Thymus (tissue), 11 donors: ENCODE data around the gene FERMT3. TPM values are rescaled to one million over a fixed set of nuclear protein-coding genes. Genes with fewer than 3 reads are reported as not detected.

Source experiments
- DNase-seq, 9 donors: peaks; one replicate each; pipeline ENCODE4 v3.0.0-alpha.2; 2013; ENCODE audit warnings: low spot score in 9 of 9, low read depth in 6 of 9, missing footprints in 1 of 9
- H3K27ac ChIP-seq, 2 donors: one replicate each; pipeline ENCODE4 v1.5.1; 2013; ENCODE audit warnings: control low read depth in 1 of 2, low read depth in 1 of 2, low read length in 1 of 2, mild to moderate bottlenecking in 1 of 2, moderate library complexity in 1 of 2
- H3K27me3 ChIP-seq, 2 donors: one replicate each; pipeline ENCODE4 v1.5.1; 2013; ENCODE audit warnings: low read length in 1 of 2; ENCODE audit not compliant: control insufficient read depth in 2 of 2, insufficient read depth in 1 of 2
- H3K36me3 ChIP-seq, 2 donors: one replicate each; pipeline ENCODE4 v1.5.1; 2013; ENCODE audit warnings: low read length in 1 of 2, mild to moderate bottlenecking in 1 of 2, moderate library complexity in 1 of 2; ENCODE audit not compliant: control insufficient read depth in 2 of 2, insufficient read depth in 2 of 2
- H3K4me1 ChIP-seq, 2 donors: one replicate each; pipeline ENCODE4 v1.5.1; 2013; ENCODE audit warnings: low read length in 2 of 2; ENCODE audit not compliant: control insufficient read depth in 2 of 2, insufficient read depth in 2 of 2
- H3K4me3 ChIP-seq, 2 donors: one replicate each; pipeline ENCODE4 v1.5.1; 2013; ENCODE audit warnings: low read length in 2 of 2, control low read depth in 1 of 2, mild to moderate bottlenecking in 1 of 2
- H3K9me3 ChIP-seq, 2 donors: one replicate each; pipeline ENCODE4 v1.5.1; 2013; ENCODE audit warnings: low read length in 1 of 2, mild to moderate bottlenecking in 1 of 2; ENCODE audit not compliant: control insufficient read depth in 2 of 2, insufficient read depth in 1 of 2
- WGBS: extraction: QIAGEN DNeasy Blood & Tissue Kit; methylation state at CpG from one replicate; pipeline ENCODE4 v1.1.7; 2013; 5-methylcytosine and 5-hydroxymethylcytosine counted together
- polyA plus RNA-seq: library from polyadenylated mRNA; stranded (reverse); fragments of 200-250 nt; gene quantifications from one replicate; pipeline ENCODE4 v1.2.3, GENCODE V29; 2013
- total RNA-seq: library from RNA; stranded (reverse); fragments of 120-200 nt; gene quantifications from one replicate; pipeline ENCODE4 v1.2.4, GENCODE V29; 2013
- donor health status: healthy.

The FERMT3 gene
- total and polyA plus RNA-seq, 2 donors: 74.5 to 91.0 TPM

- H3K4me1 ChIP-seq: peaks cover 13 to 76% of the 10 kb centered on the region in 2 donors
- peaks cover 0 to 3% of the 10 kb centered on the region in 2 donors for H3K9me3 ChIP-seq
- no peak for DNase-seq
- H3K27ac ChIP-seq: no peak overlapping the region
- peaks cover 6 to 19% of the 10 kb centered on the region in 2 donors for H3K36me3 ChIP-seq
- 96% methylated on average over 12 of the region's 12 CpGs for WGBS
- H3K27me3 ChIP-seq: peaks cover 0 to 12% of the 10 kb centered on the region in 2 donors
- H3K4me3 ChIP-seq: peak overlapping the region; percentile 46 to 72
Measured at GRCh38 chr11:64235437-64236161, 29.1 kb downstream of the FERMT3 start.

GRCh38 chr11:64237484-64237951 is 31.0 kb downstream of the FERMT3 start:
- Histone ChIP-seq H3K27ac (peak overlapping the region; percentile 50 to 99), H3K9me3 (peaks cover 0 to 9% of the 10 kb centered on the region in 2 donors), H3K4me3 (no peak overlapping the region), H3K27me3 (peaks cover 0 to 11% of the 10 kb centered on the region in 2 donors), H3K4me1 (peaks cover 14 to 66% of the 10 kb centered on the region in 2 donors), H3K36me3 (peaks cover 6 to 19% of the 10 kb centered on the region in 2 donors)
- WGBS: 95% methylated on average over 12 of the region's 12 CpGs
- DNase-seq: no peak

- no peak overlapping the region for H3K4me3 ChIP-seq
- 95% methylated on average over 9 of the region's 9 CpGs for WGBS
- H3K27ac ChIP-seq: peak overlapping the region; percentile 50 to 99
- peaks cover 6 to 19% of the 10 kb centered on the region in 2 donors for H3K36me3 ChIP-seq
- no peak for DNase-seq
- H3K9me3 ChIP-seq: peaks cover 0 to 9% of the 10 kb centered on the region in 2 donors
- H3K4me1 ChIP-seq: peaks cover 16 to 68% of the 10 kb centered on the region in 2 donors
- H3K27me3 ChIP-seq: peaks cover 0 to 11% of the 10 kb centered on the region in 2 donors
Measured at GRCh38 chr11:64238076-64238475, 31.6 kb downstream of the FERMT3 start.

- WGBS: 93% methylated on average over 5 of the region's 5 CpGs
- Histone ChIP-seq H3K4me3 (no peak overlapping the region), H3K27me3 (peaks cover 0 to 4% of the 10 kb centered on the region in 2 donors), H3K9me3 (peaks cover 0 to 9% of the 10 kb centered on the region in 2 donors), H3K36me3 (peaks cover 15 to 19% of the 10 kb centered on the region in 2 donors), H3K4me1 (peaks cover 13 to 70% of the 10 kb centered on the region in 2 donors), H3K27ac (peak overlapping the region; percentile 25 to 99)
- DNase-seq: peak in 1 of 9 donors; percentile 48
Measured at GRCh38 chr11:64238999-64239398, 32.5 kb downstream of the FERMT3 start.

- Histone ChIP-seq H3K9me3 (peaks cover 0 to 9% of the 10 kb centered on the region in 2 donors), H3K4me1 (peaks cover 13 to 77% of the 10 kb centered on the region in 2 donors), H3K36me3 (peaks cover 19 to 22% of the 10 kb centered on the region in 2 donors), H3K27ac (peak overlapping the region; percentile 96 to 99), H3K4me3 (peak overlapping the region in 1 of 2 donors; percentile 80), H3K27me3 (peaks cover 0 to 2% of the 10 kb centered on the region in 2 donors)
- 84% methylated on average over 11 of the region's 11 CpGs for WGBS
- no peak for DNase-seq
Measured at GRCh38 chr11:64239662-64240434, 33.3 kb downstream of the FERMT3 start.

GRCh38 chr11:64240435-64241240 is 34.1 kb downstream of the FERMT3 start, which contains the start of gene FKBP2:
Gene FKBP2, plus strand, starts transcription at chr11:64241095. Its CDS starts 1,293 bp downstream, at chr11:64242388.
- H3K9me3 ChIP-seq: peaks cover 0 to 14% of the 10 kb centered on the region in 2 donors
- peaks cover 16 to 77% of the 10 kb centered on the region in 2 donors for H3K4me1 ChIP-seq
- H3K27me3 ChIP-seq: no peaks in the 10 kb centered on the region
- 1% methylated on average over 58 of the region's 58 CpGs for WGBS
- peaks cover 19 to 25% of the 10 kb centered on the region in 2 donors for H3K36me3 ChIP-seq
- H3K27ac ChIP-seq: peak within 1 kb of the TSS; percentile 96 to 99
- DNase-seq: peak; percentile 75 to 97 (median 90)
- peak within 1 kb of the TSS; percentile 54 to 80 for H3K4me3 ChIP-seq

- DNase-seq: peak in 1 of 9 donors; percentile 97
- under 1% methylated on average over 24 of the region's 24 CpGs for WGBS
- Histone ChIP-seq H3K36me3 (peaks cover 19 to 22% of the 10 kb centered on the region in 2 donors), H3K4me3 (peak overlapping the region; percentile 54 to 80), H3K27ac (peak overlapping the region; percentile 96 to 99), H3K9me3 (peaks cover 0 to 14% of the 10 kb centered on the region in 2 donors), H3K4me1 (peaks cover 20 to 80% of the 10 kb centered on the region in 2 donors), H3K27me3 (no peaks in the 10 kb centered on the region)
Measured at GRCh38 chr11:64241241-64241490, 34.6 kb downstream of the FERMT3 start.

GRCh38 chr11:64241491-64242374 is 35.2 kb downstream of the FERMT3 start:
- DNase-seq: peak in 8 of 9 donors; percentile 95 to 100 (median 99)
- Histone ChIP-seq H3K27ac (peak overlapping the region; percentile 92 to 99), H3K4me3 (peak overlapping the region; percentile 54 to 80), H3K9me3 (peaks cover 0 to 14% of the 10 kb centered on the region in 2 donors), H3K36me3 (peaks cover 19 to 22% of the 10 kb centered on the region in 2 donors), H3K4me1 (peaks cover 20 to 80% of the 10 kb centered on the region in 2 donors), H3K27me3 (no peaks in the 10 kb centered on the region)
- WGBS: under 1% methylated on average over 63 of the region's 63 CpGs
